HL-60/S4 (cell line): ENCODE data around the gene LIN28A.
"Not testable (repeated sequence)": the region's sequence is repeated elsewhere in the genome, so short reads cannot be mapped to it uniquely, and the experiment has no call there.

ENCODE experiments used
- in situ Hi-C: fragments of 300-500 bp; cut with MboI; formaldehyde crosslinking; loops from 2 replicates; pipeline ENCODE4 v1.14.3; 2022; ENCODE audit warnings: low sequenced_read_pairs

Gene LIN28A

DNA sequence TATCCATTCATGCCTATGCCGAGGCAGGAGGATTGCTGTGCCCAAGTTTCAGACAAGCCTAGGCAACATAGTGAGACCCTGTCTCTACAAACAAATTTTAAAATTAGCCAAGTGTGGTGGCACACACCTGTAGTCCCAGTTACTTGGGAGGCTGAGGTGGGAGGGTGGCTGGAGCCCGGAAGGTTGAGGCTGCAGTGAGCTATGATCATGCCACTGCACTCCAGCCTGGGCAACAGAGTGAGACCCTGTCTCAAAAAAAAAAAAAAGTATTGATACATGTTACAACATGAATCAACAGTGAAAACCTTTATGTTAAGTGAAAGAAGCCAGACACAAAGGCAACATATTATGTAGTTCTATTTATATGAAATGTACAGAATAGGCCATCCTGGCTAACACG lies 25.6 kb upstream of the LIN28A start:
- in situ Hi-C loops: not testable (repeated sequence)

DNA sequence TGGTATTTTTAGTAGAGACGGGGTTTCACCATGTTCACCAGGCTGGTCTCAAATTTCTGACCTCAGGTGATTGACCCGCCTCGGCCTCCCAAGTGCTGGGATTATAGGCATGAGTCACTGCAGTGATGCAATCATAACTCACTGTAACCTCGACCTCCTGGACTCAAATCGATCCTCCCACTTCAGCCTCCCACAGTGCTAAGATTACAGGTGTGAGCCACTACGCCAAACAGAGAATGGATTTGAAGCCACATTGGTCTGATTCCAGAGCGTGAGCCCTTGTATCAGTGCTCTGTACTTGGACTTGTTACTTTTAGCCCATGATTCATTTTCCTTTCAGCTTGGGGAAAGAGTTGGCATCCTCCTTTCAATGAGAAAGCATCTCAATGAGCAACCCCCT lies 23.2 kb upstream of the LIN28A start:
- in situ Hi-C loops: no loop called here

DNA sequence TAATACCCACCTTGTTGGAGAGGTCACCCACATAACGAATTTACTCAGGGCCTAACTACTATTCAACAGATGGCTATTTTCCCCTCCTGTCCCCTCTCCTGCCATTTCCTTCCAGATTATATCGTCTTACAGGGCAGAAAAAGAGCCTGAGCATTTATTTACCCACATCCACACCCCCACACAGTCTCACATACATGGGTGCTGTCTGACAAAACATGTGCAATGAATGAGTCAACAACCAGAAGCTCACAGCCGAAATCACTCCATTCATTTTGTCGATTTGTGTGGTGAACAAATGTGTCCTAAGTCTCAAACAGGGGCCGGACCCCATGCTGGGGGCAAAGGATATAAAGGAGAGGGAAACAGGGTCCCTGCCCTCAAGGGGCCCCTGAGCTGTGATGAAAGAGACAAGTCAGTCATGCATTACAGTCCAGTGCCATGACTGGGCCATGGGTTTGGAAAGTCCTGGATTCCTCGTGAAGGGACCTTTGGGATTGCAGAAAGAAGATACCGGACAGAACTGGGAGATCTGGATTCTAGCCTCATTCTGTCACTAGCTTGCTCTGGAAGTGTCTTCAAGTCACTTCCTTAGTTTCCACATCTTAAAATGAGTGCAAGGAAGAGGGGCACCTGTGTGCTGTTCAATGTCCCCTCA lies 21.7 kb upstream of the LIN28A start:
- in situ Hi-C loops: no loop called here

DNA sequence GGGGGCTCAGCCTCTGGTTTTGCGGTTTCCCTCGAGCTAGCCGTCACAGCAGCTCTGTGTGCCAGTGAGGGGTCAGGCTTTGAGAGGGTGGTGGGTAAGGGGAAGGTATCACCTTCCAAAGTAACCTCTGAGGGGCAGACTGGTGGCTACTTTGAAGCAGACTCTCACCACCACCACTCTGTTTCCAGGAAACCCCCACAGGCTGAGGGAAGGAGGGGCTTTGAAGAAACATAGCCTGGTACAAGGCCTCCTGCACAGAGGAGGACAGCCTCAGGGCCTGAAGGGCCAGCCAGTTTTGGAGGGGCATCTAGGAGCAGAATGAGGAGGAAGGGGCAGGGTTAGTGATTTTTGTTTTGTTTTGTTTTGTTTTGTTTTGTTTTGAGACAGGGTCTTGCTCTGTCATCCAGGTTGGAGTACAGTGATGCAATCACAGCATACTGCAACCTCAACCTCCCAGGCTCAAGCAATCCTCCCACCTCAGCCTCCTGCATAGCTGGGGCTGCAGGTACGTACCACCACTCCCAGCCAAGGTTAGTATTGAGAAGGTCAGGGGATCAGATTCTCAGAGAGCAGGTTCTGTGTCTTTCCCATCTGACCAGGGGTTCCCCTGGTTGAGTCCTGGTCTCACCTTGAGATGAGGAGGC lies 20.9 kb upstream of the LIN28A start:
- in situ Hi-C loops: no loop called here

DNA sequence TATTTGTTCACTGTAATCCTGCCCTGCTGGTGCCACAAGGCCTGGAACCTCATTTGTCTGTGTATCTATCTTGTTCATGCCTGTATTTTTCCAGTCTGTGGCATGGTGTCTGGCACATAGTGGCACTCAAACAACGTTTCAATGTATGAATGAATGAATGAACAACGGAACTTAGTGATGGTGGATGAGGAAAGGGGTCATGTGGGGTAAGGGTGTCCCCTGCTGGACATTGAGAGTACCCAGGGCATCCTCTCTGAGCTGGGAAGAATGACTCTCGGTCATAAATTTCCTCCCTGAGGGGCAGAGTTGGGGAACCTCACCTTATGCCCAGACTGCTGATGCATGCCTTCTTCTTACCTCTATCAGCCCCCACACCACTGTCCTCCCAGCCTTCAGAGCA lies 19.2 kb upstream of the LIN28A start:
- in situ Hi-C loops: no loop called here

DNA sequence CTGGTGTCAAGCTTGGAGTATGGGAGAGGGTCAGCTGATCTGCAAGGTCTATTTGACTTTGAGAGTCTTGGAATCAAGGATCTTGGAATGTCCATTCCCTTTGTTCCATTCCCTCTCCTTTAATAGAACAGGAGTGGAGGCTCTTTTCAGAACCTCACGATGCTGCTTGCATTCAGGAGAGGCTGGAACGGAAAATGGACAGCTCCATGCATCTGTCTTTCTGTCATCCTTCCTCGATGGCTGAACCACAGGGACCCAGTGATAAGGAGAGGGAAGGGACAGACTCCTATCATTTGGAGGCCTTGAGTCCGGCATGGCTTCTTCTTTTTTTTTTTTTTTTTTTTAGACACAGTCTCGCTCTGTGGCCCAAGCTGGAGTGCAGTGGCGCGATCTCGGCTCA lies 14.9 kb upstream of the LIN28A start:
- in situ Hi-C loops: no loop called here

DNA sequence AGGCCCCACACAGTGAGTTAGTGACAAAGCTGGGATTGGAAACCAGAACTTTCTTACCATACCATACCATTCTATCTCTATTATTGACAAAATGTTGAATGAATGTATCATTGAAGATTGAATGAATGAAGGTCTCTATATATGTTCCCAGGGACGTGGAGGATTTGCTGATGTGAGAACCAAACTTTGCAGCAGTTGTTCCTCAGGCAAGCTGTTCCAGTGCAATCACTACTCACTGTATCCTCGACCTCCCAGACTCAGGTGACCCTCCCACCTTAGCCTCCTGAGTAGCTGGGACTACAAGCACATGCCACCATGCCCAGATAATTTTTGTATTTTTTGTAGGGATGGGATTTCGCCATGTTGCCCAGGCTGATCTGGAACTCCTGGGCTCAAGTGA lies 11.6 kb upstream of the LIN28A start:
- in situ Hi-C loops: no loop called here

DNA sequence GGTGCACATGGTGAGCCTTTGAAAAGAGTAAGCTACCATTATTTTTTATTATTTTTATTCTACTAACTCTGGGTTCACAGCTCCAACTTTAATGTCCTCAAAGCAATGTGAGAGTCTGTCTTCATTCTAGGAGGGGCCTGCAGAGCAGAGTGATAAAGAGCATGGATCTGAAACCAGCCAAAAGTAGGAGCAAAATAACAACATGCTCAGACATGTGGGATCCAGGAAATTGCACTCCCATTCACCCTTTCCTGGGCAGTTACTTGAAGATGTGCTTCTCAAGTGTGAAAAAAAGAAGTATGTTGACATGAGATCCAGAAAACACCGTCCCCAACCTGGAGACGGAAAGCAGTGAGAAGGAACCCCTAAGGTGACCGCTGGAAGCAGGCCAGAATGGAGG lies 8.7 kb upstream of the LIN28A start:
- in situ Hi-C loops: no loop called here

DNA sequence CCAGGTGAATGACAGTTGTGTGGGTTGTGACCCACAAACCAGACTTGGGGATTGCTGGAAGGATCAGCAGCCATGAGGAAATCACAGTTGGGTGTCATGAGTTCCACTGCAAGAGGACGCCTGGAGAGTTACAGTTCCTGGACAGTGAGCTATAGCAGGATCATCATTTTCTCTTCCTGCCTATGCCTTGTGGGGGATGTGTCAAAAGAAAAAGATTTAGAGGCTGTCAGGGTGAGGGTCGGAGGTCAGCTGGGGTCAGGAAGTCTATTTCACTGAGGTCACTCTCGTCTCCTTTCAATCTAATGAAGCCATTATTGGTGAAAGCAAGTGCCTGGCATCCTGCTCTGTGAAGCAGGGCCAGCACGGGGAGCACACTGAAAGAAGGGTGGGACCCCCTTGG lies 7.0 kb upstream of the LIN28A start:
- in situ Hi-C loops: no loop called here

DNA sequence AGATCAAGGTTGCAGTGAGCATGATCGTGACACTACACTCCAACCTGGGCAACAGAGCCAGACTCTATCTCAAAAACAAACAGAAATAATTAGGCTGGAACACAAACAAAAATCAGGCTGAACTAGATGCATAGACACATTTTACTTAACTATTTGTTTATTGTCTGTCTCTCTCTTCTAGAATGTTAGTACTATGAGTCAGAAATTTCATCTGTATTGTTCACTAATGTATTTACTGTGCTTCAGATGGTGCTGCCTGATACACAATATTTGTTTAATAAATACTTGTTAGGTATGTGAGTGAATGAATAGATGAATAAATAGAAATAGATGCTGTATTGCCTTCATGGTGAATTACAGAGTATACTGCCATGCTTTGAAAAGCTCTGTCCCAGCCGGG lies 6.0 kb upstream of the LIN28A start:
- in situ Hi-C loops: no loop called here

DNA sequence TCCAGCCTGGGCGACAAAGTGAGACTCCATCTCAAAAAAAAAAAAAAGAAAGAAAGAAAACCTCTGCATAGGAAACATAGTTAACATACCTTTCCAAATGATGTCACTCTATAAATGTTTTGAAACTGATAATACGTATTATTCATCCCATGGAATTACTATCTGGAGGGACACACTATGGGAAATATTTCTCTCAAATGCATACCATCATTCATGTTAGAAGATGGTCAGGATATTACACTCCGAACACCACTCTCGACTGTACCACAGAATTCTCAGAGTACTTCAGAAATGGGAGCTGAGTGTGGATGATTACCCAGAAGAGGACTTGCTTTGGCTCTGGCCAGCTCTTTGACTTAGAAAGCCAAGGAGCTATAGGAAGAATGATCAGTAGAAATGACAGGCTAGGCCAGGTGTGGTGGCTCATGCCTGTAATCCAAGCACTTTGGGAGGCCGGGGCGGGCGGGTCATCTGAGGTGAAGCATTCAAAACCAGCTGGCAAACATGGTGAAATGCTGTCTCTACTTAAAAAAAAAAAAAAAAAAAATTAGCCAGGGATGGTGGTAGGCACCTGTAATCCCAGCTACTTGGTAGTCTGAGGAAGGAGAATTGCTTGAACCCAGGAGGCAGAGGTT lies 5.2 kb upstream of the LIN28A start:
- in situ Hi-C loops: no loop called here

DNA sequence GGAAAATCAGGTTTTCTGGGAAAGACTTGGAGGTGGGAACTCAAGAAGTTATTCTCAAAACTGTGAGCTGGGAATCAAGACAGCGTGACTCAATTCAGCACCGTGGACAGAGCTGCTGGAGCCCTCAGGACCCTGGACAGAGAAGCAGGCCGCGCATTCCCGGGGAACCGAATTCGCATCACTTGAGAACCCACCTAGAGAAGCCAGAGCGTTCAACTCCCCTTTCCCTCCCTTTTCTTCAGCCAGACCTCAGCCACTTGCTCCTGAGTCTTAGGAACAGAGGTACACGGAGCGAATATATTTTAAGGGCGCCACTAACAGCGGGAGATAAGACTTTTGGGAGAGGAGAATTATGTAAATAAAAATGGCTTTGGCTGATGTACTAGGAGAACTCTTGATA lies 2.0 kb upstream of the LIN28A start:
- in situ Hi-C loops: no loop called here

DNA sequence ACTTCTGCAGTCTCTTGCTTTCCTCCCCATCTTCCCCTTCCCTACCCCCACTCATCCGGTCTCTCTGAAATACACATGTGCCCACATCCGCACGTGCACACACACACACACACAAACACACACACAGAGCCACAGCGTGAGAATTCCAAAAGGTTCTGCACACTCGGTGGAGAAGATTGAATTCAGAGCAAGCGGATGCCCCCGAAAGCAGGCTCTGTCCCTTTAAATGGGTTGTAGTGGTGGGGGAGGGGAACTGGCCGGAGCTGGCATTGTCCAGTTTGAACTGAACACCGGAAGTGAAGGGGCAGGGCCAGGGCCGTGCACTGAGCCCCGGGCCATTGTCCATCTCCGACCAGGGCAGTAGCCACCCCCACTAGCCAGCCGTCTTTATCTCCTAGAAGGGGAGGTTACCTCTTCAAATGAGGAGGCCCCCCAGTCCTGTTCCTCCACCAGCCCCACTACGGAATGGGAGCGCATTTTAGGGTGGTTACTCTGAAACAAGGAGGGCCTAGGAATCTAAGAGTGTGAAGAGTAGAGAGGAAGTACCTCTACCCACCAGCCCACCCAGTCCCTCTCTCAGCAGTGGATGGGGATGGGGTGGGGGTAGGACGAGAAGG lies 1.3 kb upstream of the LIN28A start:
- in situ Hi-C loops: no loop called here

DNA sequence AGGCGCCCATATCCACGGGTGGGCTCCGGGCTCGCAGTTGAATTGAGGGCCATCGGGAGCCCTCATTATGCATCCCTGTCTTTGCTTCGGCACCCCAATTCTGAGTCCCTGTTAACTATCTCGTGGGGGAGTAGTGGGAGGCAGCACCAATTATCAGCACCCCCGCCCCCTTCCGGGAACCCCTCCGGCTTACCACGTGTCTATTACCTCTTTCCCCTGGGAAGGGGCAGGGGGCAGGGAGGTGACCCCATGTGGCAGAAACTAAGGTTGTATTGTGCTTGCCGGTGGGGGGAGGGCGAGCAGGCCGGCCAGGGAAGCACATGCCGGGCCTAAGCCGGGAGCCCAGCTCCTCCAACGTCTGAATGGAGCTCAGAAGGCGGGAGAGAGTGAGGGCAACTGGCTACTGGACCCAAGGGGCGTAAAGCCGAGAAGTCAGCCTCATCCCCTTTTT lies 1.0 kb downstream of the LIN28A start:
- in situ Hi-C loops: no loop called here

DNA sequence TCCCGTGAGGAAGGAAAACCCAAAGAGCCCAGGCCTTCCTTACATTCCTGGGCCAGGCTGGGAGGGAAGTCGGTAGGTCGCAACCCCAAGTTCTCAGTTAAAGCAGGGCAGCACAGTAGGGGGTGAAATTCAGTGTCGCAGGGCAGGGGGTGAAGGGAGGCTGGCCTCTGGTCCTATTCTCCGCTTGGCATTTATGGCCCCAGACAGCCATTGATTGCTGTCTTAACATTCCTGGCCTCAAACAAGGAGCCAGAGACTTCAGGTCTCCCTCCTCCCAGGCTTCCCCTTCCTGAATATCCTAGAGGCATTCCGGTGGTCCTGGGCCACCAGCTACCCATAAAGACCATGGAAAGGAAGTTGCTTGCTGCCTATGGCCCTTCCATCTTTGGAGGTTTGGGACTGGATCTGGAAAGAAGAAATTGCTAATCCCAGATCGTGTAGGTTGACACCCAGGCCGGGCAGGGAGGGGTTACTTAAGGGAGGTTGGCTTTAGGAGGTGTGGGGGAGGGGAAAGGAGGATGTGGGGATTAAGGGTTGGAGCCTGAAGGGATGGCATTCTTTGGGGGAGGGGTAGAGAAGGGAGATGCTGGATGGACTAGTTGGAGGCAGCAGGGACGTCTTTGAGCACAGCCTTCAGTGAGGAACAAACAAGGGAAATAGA lies 1.7 kb downstream of the LIN28A start:
- in situ Hi-C loops: no loop called here

DNA sequence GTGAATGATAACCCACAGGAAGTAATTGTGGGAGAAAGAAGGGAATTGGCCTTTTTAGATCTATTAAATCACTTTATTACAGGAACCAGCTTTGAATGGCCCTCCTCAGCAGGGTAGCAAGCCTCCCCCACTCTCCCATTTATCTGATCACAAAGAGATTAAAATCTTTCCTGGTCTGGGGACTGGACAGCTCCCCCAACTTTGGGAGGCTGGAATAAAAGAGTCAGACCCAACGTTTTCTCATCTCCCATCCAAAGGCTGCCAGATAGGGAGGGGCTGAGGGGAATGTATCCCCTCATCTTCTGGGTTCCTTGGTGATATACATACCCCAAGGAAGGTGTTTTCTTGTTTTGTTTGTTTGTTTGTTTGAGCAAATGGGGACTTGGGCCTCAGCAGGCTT lies 2.4 kb downstream of the LIN28A start:
- in situ Hi-C loops: no loop called here

DNA sequence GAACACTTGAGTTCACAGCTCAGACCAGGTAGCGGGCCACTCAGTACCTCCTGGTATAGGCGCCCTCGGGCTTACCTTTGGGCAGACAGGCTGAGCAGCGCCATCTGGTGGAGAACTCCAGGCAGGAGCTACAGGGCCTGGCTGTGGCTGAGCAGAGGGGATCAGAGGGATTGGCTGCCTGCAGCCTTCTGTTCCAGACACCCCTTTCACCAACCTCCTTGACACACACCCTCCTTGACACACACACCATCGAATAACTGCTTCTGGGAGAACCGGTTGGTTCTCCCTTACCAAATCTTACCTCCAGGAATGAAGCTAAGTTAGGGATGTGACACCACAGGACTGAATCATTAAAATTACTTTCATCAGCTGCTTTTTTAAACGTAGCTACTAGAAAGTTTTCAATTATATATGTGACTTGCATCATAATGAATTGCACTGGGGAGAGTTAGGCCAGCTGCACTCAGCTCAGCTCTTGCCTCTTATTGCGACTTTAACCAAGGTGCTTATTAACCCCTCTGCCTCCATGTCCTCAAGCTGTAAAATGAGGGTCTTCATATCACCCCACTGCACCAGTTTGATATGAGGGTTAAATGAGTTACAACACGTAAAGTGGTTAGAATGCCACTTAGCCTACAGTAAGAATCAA lies 6.6 kb downstream of the LIN28A start:
- in situ Hi-C loops: no loop called here

DNA sequence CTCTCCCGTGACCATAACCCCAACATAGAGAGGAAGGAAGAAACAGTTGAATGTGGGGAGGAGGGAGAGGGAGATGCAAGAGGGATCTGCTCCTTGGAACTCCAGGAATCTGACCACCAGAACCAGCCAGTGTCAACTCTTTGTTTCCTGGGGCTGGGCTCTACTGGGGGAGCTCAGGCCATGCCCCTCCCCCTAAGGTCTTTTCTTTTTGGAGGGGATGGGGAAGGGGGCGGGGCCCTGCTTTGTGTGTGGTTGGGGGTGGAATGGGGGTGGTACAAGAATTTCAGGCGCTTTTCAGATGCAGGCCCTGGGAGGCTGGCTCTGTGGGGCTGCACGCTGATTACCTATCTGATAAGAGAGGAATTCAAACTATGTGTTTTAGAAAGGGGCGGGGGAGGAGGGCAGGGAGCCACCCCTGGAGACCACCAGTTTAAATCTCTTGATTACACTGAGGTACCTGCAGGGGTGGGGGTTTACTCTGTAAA lies 8.3 kb downstream of the LIN28A start:
- in situ Hi-C loops: no loop called here

DNA sequence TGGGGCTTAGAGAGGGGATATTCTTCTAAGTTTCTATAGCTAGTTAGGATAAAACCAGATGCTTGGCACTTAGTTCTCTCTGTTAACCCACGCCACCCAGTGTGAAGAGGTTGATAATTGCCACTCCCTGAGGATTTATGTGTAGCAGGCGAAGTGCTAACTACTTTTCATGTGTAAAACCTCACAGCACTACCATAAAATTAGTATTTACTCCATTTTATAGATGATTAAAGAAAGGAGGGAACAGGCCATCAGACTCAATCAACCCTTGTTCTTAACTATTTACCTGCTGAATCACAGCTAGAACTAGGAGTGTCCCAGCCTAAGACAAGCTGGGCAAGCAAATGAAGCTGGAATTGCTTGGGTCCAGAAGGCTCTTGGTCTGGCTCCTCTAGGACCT lies 8.9 kb downstream of the LIN28A start:
- in situ Hi-C loops: no loop called here

DNA sequence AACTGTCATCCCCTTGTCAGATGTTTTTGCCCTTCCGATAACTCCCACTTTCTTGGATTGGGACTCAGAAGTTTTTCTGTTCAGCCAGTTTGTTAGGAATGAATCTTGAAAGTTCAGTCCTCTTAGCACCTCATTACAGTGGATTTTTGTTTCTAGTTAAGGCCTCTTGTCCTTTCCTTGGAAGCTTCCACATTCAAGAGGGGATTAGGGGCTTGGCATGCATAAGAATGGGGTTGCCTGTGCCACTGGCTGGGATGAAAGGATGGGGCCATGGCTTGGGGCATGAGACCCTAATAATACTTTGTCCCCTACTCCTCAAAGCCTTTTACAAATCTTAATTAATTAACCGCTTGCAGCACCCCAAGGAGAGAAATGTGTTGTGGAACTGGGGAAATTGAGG lies 19.1 kb downstream of the LIN28A start:
- in situ Hi-C loops: no loop called here
